ENCODE results near the gene GJA3. TPM values are rescaled to one million over a fixed set of nuclear protein-coding genes. Genes with fewer than 3 reads are reported as not detected.

Gene GJA3
- total RNA-seq, 1 donor from 2014 or later: 0.59 TPM

GRCh38 chr13:20130652-20131051, 30.2 kb downstream of the GJA3 start:
- Histone ChIP-seq H3K9me3 (ENCODE audit: insufficient read depth, low read depth, low read length) (no peaks in the 10 kb centered on the region), H3K27ac (ENCODE audit: low read depth, low read length) (no peak overlapping the region), H3K79me2 (ENCODE audit: insufficient read depth, low read length) (no peaks in the 10 kb centered on the region), H3K4me1 (ENCODE audit: insufficient read depth, low read length) (peaks cover 18% of the 10 kb centered on the region), H3K4me2 (ENCODE audit: low read length) (no peak overlapping the region), H3K9ac (ENCODE audit: low read length) (no peak overlapping the region), H2AFZ (ENCODE audit: low read depth, low read length) (no peak overlapping the region), H4K20me1 (ENCODE audit: insufficient read depth, low read length) (no peaks in the 10 kb centered on the region), H3K4me3 (ENCODE audit: insufficient read depth, low read depth, low read length) (no peak overlapping the region), H3K36me3 (ENCODE audit: insufficient read depth, low read length) (no peaks in the 10 kb centered on the region), H3K27me3 (ENCODE audit: insufficient read depth, low read length) (peaks cover 9% of the 10 kb centered on the region)
- Mint-ChIP-seq H3K27me3 (ENCODE audit: low read depth, unreplicated experiment) (peaks cover 6% of the 10 kb centered on the region), H3K4me3 (ENCODE audit: unreplicated experiment) (no peak overlapping the region), H3K27ac (ENCODE audit: unreplicated experiment) (no peak overlapping the region), H3K9me3 (ENCODE audit: unreplicated experiment) (no peaks in the 10 kb centered on the region), H3K36me3 (ENCODE audit: low read depth, unreplicated experiment) (no peaks in the 10 kb centered on the region), H3K4me1 (ENCODE audit: low read depth, unreplicated experiment) (peaks cover under 1% of the 10 kb centered on the region)
- TF ChIP-seq EZH2 (IDR thresholded peaks at IDR 0.05; ENCODE audit: insufficient read depth, low read length) (no peak), CTCF (IDR thresholded peaks at IDR 0.05; ENCODE audit: insufficient read depth, low read depth, low read length) (no peak)
- FAIRE-seq (no peak), DNase-seq (ENCODE audit: low read depth) (no peak)

GRCh38 chr13:20130012-20130411, 30.8 kb downstream of the GJA3 start:
- no peak overlapping the region for H3K27ac Mint-ChIP-seq (ENCODE audit: unreplicated experiment)
- H3K4me3 Mint-ChIP-seq (ENCODE audit: unreplicated experiment): no peak overlapping the region
- peaks cover 4% of the 10 kb centered on the region for H3K4me1 Mint-ChIP-seq (ENCODE audit: low read depth, unreplicated experiment)
- H3K36me3 ChIP-seq (ENCODE audit: insufficient read depth, low read length): no peaks in the 10 kb centered on the region
- no peaks in the 10 kb centered on the region for H3K36me3 Mint-ChIP-seq (ENCODE audit: low read depth, unreplicated experiment)
- peaks cover 12% of the 10 kb centered on the region for H3K27me3 Mint-ChIP-seq (ENCODE audit: low read depth, unreplicated experiment)
- H4K20me1 ChIP-seq (ENCODE audit: insufficient read depth, low read length): no peaks in the 10 kb centered on the region
- H3K9me3 Mint-ChIP-seq (ENCODE audit: unreplicated experiment): no peaks in the 10 kb centered on the region
- FAIRE-seq (no peak), DNase-seq (ENCODE audit: low read depth) (no peak)
- H2AFZ ChIP-seq (ENCODE audit: low read depth, low read length): no peak overlapping the region
- H3K4me3 ChIP-seq (ENCODE audit: insufficient read depth, low read depth, low read length): no peak overlapping the region
- no peak overlapping the region for H3K27ac ChIP-seq (ENCODE audit: low read depth, low read length)
- H3K4me1 ChIP-seq (ENCODE audit: insufficient read depth, low read length): peaks cover 23% of the 10 kb centered on the region
- no peaks in the 10 kb centered on the region for H3K9me3 ChIP-seq (ENCODE audit: insufficient read depth, low read depth, low read length)
- H3K27me3 ChIP-seq (ENCODE audit: insufficient read depth, low read length): peaks cover 9% of the 10 kb centered on the region
- H3K9ac ChIP-seq (ENCODE audit: low read length): no peak overlapping the region
- TF ChIP-seq CTCF (IDR thresholded peaks at IDR 0.05; ENCODE audit: insufficient read depth, low read depth, low read length) (no peak), EZH2 (IDR thresholded peaks at IDR 0.05; ENCODE audit: insufficient read depth, low read length) (no peak)
- no peaks in the 10 kb centered on the region for H3K79me2 ChIP-seq (ENCODE audit: insufficient read depth, low read length)
- H3K4me2 ChIP-seq (ENCODE audit: low read length): no peak overlapping the region

GRCh38 chr13:20129076-20129475, 31.8 kb downstream of the GJA3 start:
- no peak for FAIRE-seq
- Histone ChIP-seq H3K9ac (ENCODE audit: low read length) (no peak overlapping the region), H3K4me2 (ENCODE audit: low read length) (no peak overlapping the region), H3K79me2 (ENCODE audit: insufficient read depth, low read length) (no peaks in the 10 kb centered on the region), H4K20me1 (ENCODE audit: insufficient read depth, low read length) (no peaks in the 10 kb centered on the region), H3K27ac (ENCODE audit: low read depth, low read length) (no peak overlapping the region), H2AFZ (ENCODE audit: low read depth, low read length) (no peak overlapping the region), H3K4me3 (ENCODE audit: insufficient read depth, low read depth, low read length) (no peak overlapping the region), H3K27me3 (ENCODE audit: insufficient read depth, low read length) (peaks cover 9% of the 10 kb centered on the region), H3K36me3 (ENCODE audit: insufficient read depth, low read length) (no peaks in the 10 kb centered on the region), H3K4me1 (ENCODE audit: insufficient read depth, low read length) (peaks cover 24% of the 10 kb centered on the region), H3K9me3 (ENCODE audit: insufficient read depth, low read depth, low read length) (no peaks in the 10 kb centered on the region)
- DNase-seq (ENCODE audit: low read depth): no peak
- Mint-ChIP-seq H3K4me1 (ENCODE audit: low read depth, unreplicated experiment) (peaks cover 4% of the 10 kb centered on the region), H3K4me3 (ENCODE audit: unreplicated experiment) (no peak overlapping the region), H3K27ac (ENCODE audit: unreplicated experiment) (no peak overlapping the region), H3K27me3 (ENCODE audit: low read depth, unreplicated experiment) (peaks cover 13% of the 10 kb centered on the region), H3K9me3 (ENCODE audit: unreplicated experiment) (no peaks in the 10 kb centered on the region), H3K36me3 (ENCODE audit: low read depth, unreplicated experiment) (no peaks in the 10 kb centered on the region)
- TF ChIP-seq EZH2 (IDR thresholded peaks at IDR 0.05; ENCODE audit: insufficient read depth, low read length): no peak
- no peak for TF ChIP-seq CTCF (IDR thresholded peaks at IDR 0.05; ENCODE audit: insufficient read depth, low read depth, low read length)

All from astrocyte (in vitro differentiated cells and primary cell).